Epithelial cell of esophagus (primary cell): ENCODE measurements around the gene IRGC.
"Not testable (repeated sequence)": the region's sequence is repeated elsewhere in the genome, so short reads cannot be mapped to it uniquely, and the experiment has no call there.

Experiments used
- DNase-seq: peaks from one replicate; pipeline ENCODE4 v3.0.0; 2010; ENCODE audit warnings: low read depth
- H3K4me3 ChIP-seq: 2 replicates; pipeline ENCODE4 v1.5.1; 2011; ENCODE audit warnings: mild to moderate bottlenecking, low read length, control low read depth
- TF ChIP-seq, protein P1 (sequence below): IDR thresholded peaks from 2 replicates; pipeline ENCODE4 v1.5.1; 2011; ENCODE audit warnings: low read depth, mild to moderate bottlenecking, low read length, control low read depth, inconsistent platforms; ENCODE audit not compliant: insufficient read depth; ENCODE audit errors: missing control alignments

The IRGC gene

DNA sequence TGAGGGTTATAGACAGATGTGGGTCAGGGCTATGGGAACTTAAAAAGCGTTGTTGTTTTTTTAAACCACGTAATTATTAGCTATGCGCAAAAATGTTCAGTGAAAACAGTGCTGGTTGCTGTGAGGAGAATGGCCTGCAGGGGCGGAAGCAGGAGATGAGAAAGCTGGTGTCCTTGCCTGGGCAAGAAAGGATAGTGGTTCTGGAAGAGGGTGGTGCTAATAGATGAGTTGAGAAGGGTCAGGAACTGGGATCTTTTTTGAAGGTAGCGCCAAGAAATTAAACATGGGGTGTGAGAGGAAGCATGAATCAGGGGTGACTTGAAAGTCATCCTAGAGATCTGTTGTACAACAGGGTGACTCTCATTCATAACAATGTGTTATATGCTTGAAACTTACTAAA, 43.6 kb downstream of the IRGC start:
- TF ChIP-seq, protein P1, sequence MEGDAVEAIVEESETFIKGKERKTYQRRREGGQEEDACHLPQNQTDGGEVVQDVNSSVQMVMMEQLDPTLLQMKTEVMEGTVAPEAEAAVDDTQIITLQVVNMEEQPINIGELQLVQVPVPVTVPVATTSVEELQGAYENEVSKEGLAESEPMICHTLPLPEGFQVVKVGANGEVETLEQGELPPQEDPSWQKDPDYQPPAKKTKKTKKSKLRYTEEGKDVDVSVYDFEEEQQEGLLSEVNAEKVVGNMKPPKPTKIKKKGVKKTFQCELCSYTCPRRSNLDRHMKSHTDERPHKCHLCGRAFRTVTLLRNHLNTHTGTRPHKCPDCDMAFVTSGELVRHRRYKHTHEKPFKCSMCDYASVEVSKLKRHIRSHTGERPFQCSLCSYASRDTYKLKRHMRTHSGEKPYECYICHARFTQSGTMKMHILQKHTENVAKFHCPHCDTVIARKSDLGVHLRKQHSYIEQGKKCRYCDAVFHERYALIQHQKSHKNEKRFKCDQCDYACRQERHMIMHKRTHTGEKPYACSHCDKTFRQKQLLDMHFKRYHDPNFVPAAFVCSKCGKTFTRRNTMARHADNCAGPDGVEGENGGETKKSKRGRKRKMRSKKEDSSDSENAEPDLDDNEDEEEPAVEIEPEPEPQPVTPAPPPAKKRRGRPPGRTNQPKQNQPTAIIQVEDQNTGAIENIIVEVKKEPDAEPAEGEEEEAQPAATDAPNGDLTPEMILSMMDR = peak; percentile 63
- H3K4me3 ChIP-seq = no peak overlapping the region
- peak; percentile 98 for DNase-seq

DNA sequence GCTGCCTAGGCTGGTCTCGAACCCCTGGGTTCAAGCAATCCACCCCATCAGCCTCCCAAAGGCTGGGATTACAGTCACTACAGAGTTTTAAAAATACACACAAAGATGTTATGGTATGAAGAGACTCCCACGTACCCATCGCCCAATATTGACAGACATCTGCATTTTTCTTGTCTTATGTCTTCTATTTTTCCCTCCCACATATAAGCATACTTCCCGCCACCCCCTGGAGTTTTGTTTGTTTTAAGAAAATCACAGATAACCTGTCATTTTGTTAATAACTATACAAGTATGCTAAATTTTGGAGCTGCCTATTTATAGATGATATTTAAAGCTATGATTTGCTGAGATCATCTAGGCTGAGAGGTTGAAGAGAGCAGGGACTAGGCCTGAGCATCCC, 45.1 kb downstream of the IRGC start:
- no peak overlapping the region for H3K4me3 ChIP-seq
- TF ChIP-seq, protein P1 = no peak
- no peak for DNase-seq

DNA sequence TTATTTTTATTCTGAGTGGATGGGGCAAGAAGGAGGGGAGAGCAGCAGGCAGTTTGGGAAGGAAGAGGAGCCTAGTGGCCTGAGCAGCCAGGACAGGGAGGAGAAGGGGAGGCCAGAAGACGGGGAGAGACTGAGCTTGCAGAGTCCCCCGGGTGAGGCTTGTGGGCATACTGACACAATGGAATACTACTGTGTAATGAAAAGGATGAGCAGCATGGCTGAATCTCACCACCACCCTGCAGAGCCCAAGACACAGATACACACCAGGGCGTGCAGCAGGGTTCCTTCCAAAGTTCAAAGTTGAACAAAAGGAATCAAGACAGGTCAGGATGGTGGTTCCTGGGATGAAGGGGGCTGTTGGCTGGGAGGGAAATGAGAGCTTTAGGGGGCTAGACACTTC, 46.9 kb downstream of the IRGC start:
- H3K4me3 ChIP-seq = no peak overlapping the region
- DNase-seq = no peak
- TF ChIP-seq, protein P1 = no peak

DNA sequence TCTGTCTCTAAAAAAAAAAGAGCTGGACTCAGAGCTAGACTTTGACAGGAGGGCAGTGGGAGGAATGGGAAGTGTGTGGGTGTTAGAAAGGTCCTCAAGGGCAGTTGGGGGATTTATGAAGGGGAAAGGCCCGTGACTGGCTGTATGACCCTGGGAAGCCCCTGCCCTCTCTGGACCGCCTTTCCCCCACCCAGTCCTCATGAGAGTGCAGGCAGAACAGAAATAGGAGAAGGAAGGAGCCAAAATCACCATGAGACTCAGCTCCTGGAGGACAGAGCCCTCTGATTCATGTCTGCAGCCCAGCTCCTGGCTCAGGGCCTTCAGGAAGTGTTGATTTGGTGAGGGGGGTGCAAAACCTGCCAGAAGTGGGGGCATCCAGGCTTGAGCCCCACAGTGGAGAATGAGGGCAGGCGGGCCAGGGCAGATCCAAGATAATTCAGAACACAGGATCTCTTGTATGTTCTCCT, 47.6 kb downstream of the IRGC start:
- no peak overlapping the region for H3K4me3 ChIP-seq
- peak; percentile 36 for DNase-seq
- TF ChIP-seq, protein P1 = no peak

DNA sequence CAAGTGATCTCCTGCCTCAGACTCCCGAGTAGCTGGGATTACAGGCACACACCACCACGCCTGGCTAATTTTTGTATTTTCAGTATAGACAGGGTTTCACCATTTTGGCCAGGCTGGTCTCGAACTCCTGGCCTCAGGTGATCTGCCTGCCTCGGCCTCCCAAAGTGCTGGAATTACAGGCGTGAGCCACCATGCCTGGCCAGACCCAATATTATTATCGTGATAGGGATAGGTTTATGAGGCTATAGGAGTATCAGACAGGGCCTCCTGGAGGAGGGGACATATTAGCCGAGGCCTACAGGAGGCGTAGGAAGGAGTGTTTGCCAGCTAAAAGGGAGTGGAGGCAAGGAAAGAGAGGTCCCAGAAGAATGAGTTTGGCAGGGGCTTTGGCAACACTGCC, 48.8 kb downstream of the IRGC start:
- not testable (repeated sequence) for DNase-seq, H3K4me3 ChIP-seq

DNA sequence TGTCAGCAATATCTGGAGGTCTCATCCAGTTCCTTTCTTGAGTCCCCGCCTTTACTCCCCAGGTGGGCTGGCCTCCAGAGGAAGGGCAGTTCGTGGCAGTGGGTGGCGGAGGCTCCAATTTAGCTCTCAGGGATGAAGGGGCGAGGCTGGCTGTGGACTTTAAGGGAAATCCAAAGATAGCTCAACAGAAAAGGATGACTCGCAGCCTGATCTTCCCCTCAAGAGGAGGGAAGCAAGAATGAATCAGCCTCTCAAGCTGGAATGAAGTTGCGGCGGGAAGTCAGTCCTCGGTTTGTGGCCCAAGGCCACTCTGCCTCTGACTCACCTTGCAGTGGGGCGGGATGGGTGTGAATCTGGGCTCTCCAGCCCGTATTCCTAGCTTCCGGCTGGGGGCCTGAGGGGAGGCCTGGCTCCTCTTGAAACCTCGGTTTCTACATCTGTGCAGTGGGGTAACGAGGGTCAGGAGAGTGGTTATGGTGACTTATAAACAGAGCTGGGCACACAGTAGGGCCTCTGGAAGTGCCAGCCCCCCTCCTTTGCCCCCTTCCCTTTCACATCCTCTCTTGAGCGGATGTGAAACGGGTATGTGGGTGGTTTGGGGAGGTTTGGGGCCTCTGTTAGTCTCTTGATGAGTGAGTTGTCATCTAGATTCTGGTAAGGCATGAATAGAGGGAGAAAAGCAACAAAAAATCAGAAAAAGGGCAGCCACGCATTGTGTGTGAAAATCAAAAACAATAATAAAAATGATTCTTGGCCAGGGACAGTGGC, 49.4 kb downstream of the IRGC start:
- no peak overlapping the region for H3K4me3 ChIP-seq
- peak; percentile 98 for DNase-seq
- TF ChIP-seq, protein P1 = no peak

DNA sequence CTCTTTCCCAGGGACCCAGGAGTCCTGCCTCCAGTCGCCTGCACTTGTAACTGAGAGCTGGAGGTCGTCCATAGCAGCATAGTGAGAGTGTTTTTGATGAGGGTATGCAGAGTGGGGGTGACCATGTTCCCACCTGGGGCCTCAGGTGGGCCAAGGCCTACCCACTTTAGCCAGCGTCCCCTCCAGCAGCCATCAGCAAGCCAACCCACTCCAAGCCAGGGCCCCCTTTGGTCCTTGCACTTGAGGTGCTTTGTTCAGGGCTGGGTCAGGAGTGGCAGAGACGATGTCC, 50.8 kb downstream of the IRGC start:
- DNase-seq = no peak
- TF ChIP-seq, protein P1 = no peak
- no peak overlapping the region for H3K4me3 ChIP-seq
